PC-3 (cell line): ENCODE data around the gene KRT2. TPM values are rescaled to one million over a fixed set of nuclear protein-coding genes. Genes with fewer than 3 reads are reported as not detected.

Experiments used
- ATAC-seq: fragments of 200-7000 bp; cut with Tn5 transposase; 2 replicates; pipeline ENCODE4 v1.9.1; 2020; ENCODE audit warnings: mild to moderate bottlenecking, moderate library complexity
- Bru-seq: library from RNA; stranded (reverse); fragments of 400-500 nt; gene quantifications from one replicate; lab custom pipeline; 2021; lab: Mats Ljungman, UMichigan
- BruChase-seq, 2 experiments: library from RNA; stranded (reverse); fragments of 400-500 nt; gene quantifications; one replicate each; lab custom pipeline; 2021; lab: Mats Ljungman, UMichigan
- BruUV-seq: library from RNA; stranded (reverse); fragments of 400-500 nt; replicated peaks from 2 replicates; lab custom pipeline; 2021; lab: Mats Ljungman, UMichigan
- CTCF ChIA-PET: fragments of 300-600 bp; sonication (Branson Sonifier 250); formaldehyde crosslinking; loops from one replicate; lab custom pipeline; 2022; ENCODE audit warnings: antibody characterized with exemption; lab: Charles Lee
- POLR2A ChIA-PET: fragments of 300-600 bp; sonication (Branson Sonifier 250); formaldehyde crosslinking; loops from one replicate; lab custom pipeline; 2022; ENCODE audit warnings: antibody characterized with exemption; ENCODE audit not compliant: unreplicated experiment; lab: Charles Lee
- DNase-seq: peaks from one replicate; pipeline ENCODE4 v3.0.0-alpha.2; 2015
- H2AFZ ChIP-seq: fragments of 300-600 bp; sonication (generic); 2 replicates; pipeline ENCODE4 v1.6.0; 2016; ENCODE audit warnings: antibody characterized with exemption, low read length
- H3F3A ChIP-seq: fragments of 300-600 bp; sonication (generic); one replicate; pipeline ENCODE4 v1.6.0; 2017; ENCODE audit warnings: antibody characterized with exemption, low read length, control low read depth, mild to moderate bottlenecking; ENCODE audit not compliant: unreplicated experiment
- H3K27ac ChIP-seq: fragments of 300-600 bp; sonication (generic); 2 replicates; pipeline ENCODE4 v1.5.1; 2016; ENCODE audit warnings: mild to moderate bottlenecking, low read length
- H3K27me3 ChIP-seq: fragments of 300-600 bp; sonication (generic); 2 replicates; pipeline ENCODE4 v1.6.1; 2016; ENCODE audit warnings: low read length, mixed read lengths
- H3K36me3 ChIP-seq: fragments of 300-600 bp; sonication (generic); 2 replicates; pipeline ENCODE4 v1.6.1; 2016; ENCODE audit warnings: low read depth, mixed run types, low read length, mixed read lengths
- H3K4me1 ChIP-seq: fragments of 300-600 bp; sonication (generic); 2 replicates; pipeline ENCODE4 v1.5.1; 2016; ENCODE audit warnings: low read length; ENCODE audit not compliant: insufficient read depth
- H3K4me2 ChIP-seq: fragments of 300-600 bp; sonication (generic); 2 replicates; pipeline ENCODE4 v1.6.0; 2016; ENCODE audit warnings: low read length
- H3K4me3 ChIP-seq: fragments of 300-600 bp; sonication (generic); 2 replicates; pipeline ENCODE4 v1.5.1; 2016; ENCODE audit warnings: mild to moderate bottlenecking, low read length, mixed read lengths
- H3K79me2 ChIP-seq: fragments of 300-600 bp; sonication (generic); 2 replicates; pipeline ENCODE4 v1.6.1; 2017; ENCODE audit warnings: low read length, mixed read lengths
- H3K9ac ChIP-seq: fragments of 300-600 bp; sonication (generic); 2 replicates; pipeline ENCODE4 v1.6.0; 2016; ENCODE audit warnings: mild to moderate bottlenecking, low read length
- H3K9me2 ChIP-seq: fragments of 300-600 bp; sonication (generic); replicated peaks from 2 replicates; pipeline ENCODE4 v1.6.1; 2016; ENCODE audit warnings: mixed run types, low read length, mixed read lengths
- H3K9me3 ChIP-seq: fragments of 300-600 bp; sonication (generic); 2 replicates; pipeline ENCODE4 v1.6.1; 2016; ENCODE audit warnings: low read length, mixed read lengths
- H4K20me1 ChIP-seq: fragments of 300-600 bp; sonication (generic); 2 replicates; pipeline ENCODE4 v1.6.1; 2016; ENCODE audit warnings: low read length, mixed read lengths
- CTCF ChIP-seq: fragments of 300-600 bp; sonication (generic); conservative IDR thresholded peaks from 2 replicates; pipeline ENCODE4 v1.5.1; 2017; ENCODE audit warnings: antibody characterized with exemption, low read depth, mild to moderate bottlenecking, low read length
- EZH2 ChIP-seq: fragments of 300-600 bp; sonication (generic); IDR thresholded peaks from one replicate; pipeline ENCODE4 v1.6.1; 2017; ENCODE audit warnings: antibody characterized with exemption, mild to moderate bottlenecking, low read length; ENCODE audit not compliant: unreplicated experiment
- EZH2phosphoT487 ChIP-seq: fragments of 300-600 bp; sonication (generic); IDR thresholded peaks from 2 replicates; pipeline ENCODE4 v1.6.1; 2018; ENCODE audit warnings: mild to moderate bottlenecking, antibody characterized with exemption, low read length, borderline replicate concordance
- intact Hi-C: fragments of 100-400 bp; cut with micrococcal nuclease; formaldehyde crosslinking; loops from 2 replicates; pipeline ENCODE4 v1.9.0; 2023
- long read RNA-seq: library from polyadenylated mRNA; unstranded; transcript quantifications from one replicate; pipeline ENCODE4 v2.0.0, GENCODE V29; 2021; ENCODE audit not compliant: unreplicated experiment
- total RNA-seq: library from RNA; depleted of rRNA; stranded (reverse); fragments of >200 nt; gene quantifications from 2 replicates; pipeline ENCODE4 v1.2.3, GENCODE V29; 2014; rRNA removed

KRT2 gene
- 0.23 TPM in 1 of 2 replicates, not detected in the other for total RNA-seq
- Bru-seq, nascent RNA = percentile 9 among the genes with signal in this experiment
- not detected for BruChase-seq, experiment 1, labeled RNA remaining after a 6-hour chase
- BruChase-seq, experiment 2, labeled RNA remaining after a 2-hour chase = not detected
- long read RNA-seq = 0 reads

GRCh38 chr12:52651726-52652261 is at the start of gene KRT2:
TSS of gene KRT2 (minus strand) at chr12:52652211. CDS start at chr12:52652142, 69 bp downstream.
- Histone ChIP-seq H3K9me2 (no peaks in the 10 kb centered on the region), H2AFZ (0 out of 2 replicates have a peak within 1 kb of the TSS, but pooled peaks have one; percentile 50), H4K20me1 (no peaks in the 10 kb centered on the region), H3K79me2 (no peaks in the 10 kb centered on the region), H3F3A (no peaks in the 10 kb centered on the region), H3K4me2 (peak within 1 kb of the TSS; percentile 71), H3K27me3 (no peaks in the 10 kb centered on the region; the same call in 1 of the 2 replicates), H3K4me1 (peaks cover 29% of the 10 kb centered on the region), H3K36me3 (no peaks in the 10 kb centered on the region), H3K9ac (no peak within 1 kb of the TSS), H3K4me3 (no peak within 1 kb of the TSS), H3K9me3 (no peaks in the 10 kb centered on the region), H3K27ac (no peak within 1 kb of the TSS)
- CTCF ChIA-PET = no interaction called here
- ATAC-seq (no peak), DNase-seq (no peak)
- TF ChIP-seq EZH2 (no peak), CTCF (no peak), EZH2phosphoT487 (no peak)
- POLR2A ChIA-PET = interaction anchor here (0.6 kb wide), 1 partner anchor 508 kb away, joined by 4 read pairs; no protein-coding TSS in a partner anchor
- intact Hi-C loops = no loop called here
- no TSS peak for BruUV-seq

- Histone ChIP-seq H3K4me2 (no peak overlapping the region), H3K36me3 (no peaks in the 10 kb centered on the region), H3K4me1 (no peaks in the 10 kb centered on the region), H3K9me2 (no peaks in the 10 kb centered on the region), H3K9me3 (no peaks in the 10 kb centered on the region), H3F3A (no peaks in the 10 kb centered on the region), H3K9ac (no peak overlapping the region), H3K27me3 (peaks cover 32% of the 10 kb centered on the region), H3K79me2 (no peaks in the 10 kb centered on the region), H2AFZ (no peak overlapping the region), H3K27ac (no peak overlapping the region), H4K20me1 (no peaks in the 10 kb centered on the region), H3K4me3 (no peak overlapping the region)
- ChIA-PET CTCF (no interaction called here), POLR2A (no interaction called here)
- no peak for ATAC-seq
- TF ChIP-seq EZH2phosphoT487 (no peak), CTCF (no peak), EZH2 (no peak)
- intact Hi-C loops = no loop called here
- no peak for DNase-seq
- BruUV-seq = no TSS peak
Observed at GRCh38 chr12:52701281-52701680, 49.3 kb upstream of the KRT2 start.

GRCh38 chr12:52699960-52700359 is 47.9 kb upstream of the KRT2 start:
- Histone ChIP-seq H3K9me3 (no peaks in the 10 kb centered on the region), H3K9ac (no peak overlapping the region), H3K27ac (no peak overlapping the region), H4K20me1 (no peaks in the 10 kb centered on the region), H3K36me3 (no peaks in the 10 kb centered on the region), H3K4me1 (no peaks in the 10 kb centered on the region), H3F3A (no peaks in the 10 kb centered on the region), H3K79me2 (no peaks in the 10 kb centered on the region), H2AFZ (no peak overlapping the region), H3K4me3 (no peak overlapping the region), H3K4me2 (no peak overlapping the region), H3K27me3 (peaks cover 43% of the 10 kb centered on the region), H3K9me2 (no peaks in the 10 kb centered on the region)
- intact Hi-C loops = no loop called here
- CTCF ChIA-PET = no interaction called here
- ATAC-seq (no peak), DNase-seq (no peak)
- no peak for TF ChIP-seq EZH2phosphoT487
- no peak for TF ChIP-seq EZH2
- TF ChIP-seq CTCF = no peak
- POLR2A ChIA-PET = no interaction called here
- no TSS peak for BruUV-seq
